Colonic mucosa (tissue), 4 donors: Measurements from ENCODE around the gene FOXP1. TPM values are rescaled to one million over a fixed set of nuclear protein-coding genes. Genes with fewer than 3 reads are reported as not detected.

Source experiments
- DNase-seq: peaks from one replicate; pipeline ENCODE4 v3.0.0-alpha.2; 2020
- H3K27ac ChIP-seq: fragments of 200-600 bp; one replicate; pipeline ENCODE4 v1.8.0; 2021
- H3K27me3 ChIP-seq: fragments of 200-600 bp; one replicate; pipeline ENCODE4 v1.8.0; 2021
- H3K36me3 ChIP-seq: fragments of 200-600 bp; one replicate; pipeline ENCODE4 v1.8.0; 2021
- H3K4me1 ChIP-seq: fragments of 200-600 bp; one replicate; pipeline ENCODE4 v1.8.0; 2021; ENCODE audit warnings: mild to moderate bottlenecking
- H3K4me3 ChIP-seq: fragments of 200-600 bp; one replicate; pipeline ENCODE4 v1.8.0; 2021
- H3K9ac ChIP-seq, 2 donors: one replicate each; pipeline ENCODE4 v1.7.0; 2013; ENCODE audit warnings: control low read depth in 2 of 2, low read depth in 2 of 2, low read length in 2 of 2
- H3K9me3 ChIP-seq: fragments of 200-600 bp; one replicate; pipeline ENCODE4 v1.8.0; 2021
- CTCF ChIP-seq: fragments of 200-600 bp; IDR thresholded peaks from one replicate; pipeline ENCODE4 v1.8.0; 2022; ENCODE audit warnings: antibody characterized with exemption, mild to moderate bottlenecking
- intact Hi-C: fragments of 100-400 bp; cut with DNase I; formaldehyde crosslinking; loops from one replicate; pipeline ENCODE4 v1.14.1; 2022
- total RNA-seq, 2 donors: library from RNA; stranded (reverse); fragmentation: NEBNext Ultra II Directional in 1 of 2; extraction: Animal tissue kit (Norgen Biotek cat#: 25700) in 1 of 2; gene quantifications; one replicate each; pipeline ENCODE4 v1.2.1, GENCODE V29; 2021
- donor health status: healthy.
- donor health status: DM: no; HTN: no; CAD: no.
- donor health status: DM: no; HTN: no; CAD: no.

The FOXP1 gene
- total RNA-seq, 2 donors from 2014 or later = 127 to 128 TPM

DNA sequence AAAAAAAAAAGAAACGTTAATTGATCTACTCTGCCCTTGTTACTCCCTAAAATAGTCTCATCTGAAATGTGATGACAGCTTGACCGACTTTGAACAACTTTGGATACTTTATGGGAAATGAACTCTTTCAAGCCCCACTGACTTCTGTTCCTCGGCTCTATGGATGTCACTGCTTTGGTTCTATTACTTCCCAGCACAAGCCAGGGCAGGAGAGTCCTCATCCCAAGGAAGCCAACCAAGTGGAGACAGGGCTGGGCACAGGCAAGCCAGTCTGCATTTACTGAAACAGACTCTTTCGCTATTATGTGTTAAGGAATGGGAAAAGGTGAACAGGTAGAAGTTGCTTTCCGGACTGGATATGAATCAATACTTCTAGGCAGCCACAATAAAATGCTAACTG is 444.0 kb downstream of the FOXP1 start:
- no peaks in the 10 kb centered on the region for H3K36me3 ChIP-seq
- no peak overlapping the region for H3K9ac ChIP-seq
- peaks cover 10% of the 10 kb centered on the region for H3K4me1 ChIP-seq
- DNase-seq = no peak
- no peaks in the 10 kb centered on the region for H3K9me3 ChIP-seq
- H3K4me3 ChIP-seq = no peak overlapping the region
- TF ChIP-seq CTCF = no peak
- H3K27me3 ChIP-seq = no peaks in the 10 kb centered on the region
- no peak overlapping the region for H3K27ac ChIP-seq
- intact Hi-C loops = no loop called here

GRCh38 chr3:71138410-71138809 is 445.1 kb downstream of the FOXP1 start:
- no peak overlapping the region for H3K27ac ChIP-seq
- intact Hi-C loops = no loop called here

DNA sequence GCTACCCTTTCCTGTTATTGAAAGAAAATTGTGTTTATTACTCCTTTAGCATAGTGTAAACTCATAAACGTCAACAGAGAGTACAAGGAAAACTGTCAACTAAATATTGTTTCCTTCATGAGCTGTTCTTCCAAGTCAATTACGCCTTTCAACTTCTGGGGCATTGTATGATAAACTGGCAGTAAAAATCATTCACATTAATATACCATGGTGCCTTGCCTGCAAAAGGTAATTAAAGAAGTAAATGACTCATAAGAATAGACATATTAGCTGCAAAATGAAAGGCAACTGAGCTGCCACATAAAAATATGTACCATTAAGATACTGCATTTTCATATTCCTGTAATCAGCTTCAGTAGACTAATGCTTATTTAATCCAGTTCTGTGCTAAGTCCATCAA is 447.3 kb downstream of the FOXP1 start:
- H3K27me3 ChIP-seq = no peaks in the 10 kb centered on the region
- TF ChIP-seq CTCF = no peak
- H3K4me3 ChIP-seq = no peak overlapping the region
- no peak for DNase-seq
- H3K4me1 ChIP-seq = peaks cover 7% of the 10 kb centered on the region
- no peaks in the 10 kb centered on the region for H3K36me3 ChIP-seq
- no peak overlapping the region for H3K9ac ChIP-seq
- no peaks in the 10 kb centered on the region for H3K9me3 ChIP-seq
- peak overlapping the region; percentile 82 for H3K27ac ChIP-seq
- intact Hi-C loops = no loop called here

More at GRCh38 chr3:71138410-71138809, 445.1 kb downstream of the FOXP1 start:
- H3K27me3 ChIP-seq = no peaks in the 10 kb centered on the region
- no peaks in the 10 kb centered on the region for H3K36me3 ChIP-seq
- no peak for DNase-seq
- H3K4me1 ChIP-seq = peaks cover 10% of the 10 kb centered on the region
- no peak for TF ChIP-seq CTCF
- no peak overlapping the region for H3K4me3 ChIP-seq
- H3K9me3 ChIP-seq = no peaks in the 10 kb centered on the region
- no peak overlapping the region for H3K9ac ChIP-seq

GRCh38 chr3:71135373-71136088 is 448.0 kb downstream of the FOXP1 start:
- Histone ChIP-seq H3K36me3 (no peaks in the 10 kb centered on the region), H3K4me3 (no peak overlapping the region), H3K27me3 (no peaks in the 10 kb centered on the region), H3K27ac (peak overlapping the region; percentile 82), H3K4me1 (peaks cover 7% of the 10 kb centered on the region), H3K9ac (peak overlapping the region; percentile 39 to 52), H3K9me3 (no peaks in the 10 kb centered on the region)
- no peak for TF ChIP-seq CTCF
- intact Hi-C loops = no loop called here
- DNase-seq = no peak

- Histone ChIP-seq H3K4me3 (no peak overlapping the region), H3K4me1 (peaks cover 7% of the 10 kb centered on the region), H3K9me3 (no peaks in the 10 kb centered on the region), H3K27me3 (no peaks in the 10 kb centered on the region), H3K27ac (peak overlapping the region; percentile 82), H3K36me3 (no peaks in the 10 kb centered on the region), H3K9ac (peak overlapping the region in 1 of 2 donors; percentile 52)
- DNase-seq = no peak
- no peak for TF ChIP-seq CTCF
- intact Hi-C loops = loop anchor here (5.0 kb wide), 1 partner anchor 448 kb away; the partner anchor contains the start of gene FOXP1
Measured at GRCh38 chr3:71134521-71134920, 449.0 kb downstream of the FOXP1 start.
